ENCODE results near the gene DLGAP4.
A peak's percentile ranks its signal among the peaks of the same experiment; 100 is the strongest.
"Not testable (repeated sequence)": the region's sequence is repeated elsewhere in the genome, so short reads cannot be mapped to it uniquely, and the experiment has no call there.

The DLGAP4 gene

GRCh38 chr20:36359668-36360406 lies 53.7 kb downstream of the DLGAP4 start:
- DNase-seq: no peak

- no peak for DNase-seq
These were observed 54.3 kb downstream of the DLGAP4 start for GRCh38 chr20:36360429-36360828.

- no peak for DNase-seq
These were observed 55.3 kb downstream of the DLGAP4 start for GRCh38 chr20:36361406-36361805.

- no peak for DNase-seq
These were observed 56.1 kb downstream of the DLGAP4 start for GRCh38 chr20:36362261-36362660.

- DNase-seq: no peak
These were observed 57.0 kb downstream of the DLGAP4 start for GRCh38 chr20:36362978-36363713.

- DNase-seq: no peak
These were observed 58.4 kb downstream of the DLGAP4 start for GRCh38 chr20:36364506-36364905.

- DNase-seq: no peak
These were observed 60.7 kb downstream of the DLGAP4 start for GRCh38 chr20:36366623-36367369.

- no peak for DNase-seq
These were observed 61.2 kb downstream of the DLGAP4 start for GRCh38 chr20:36367370-36367745.

GRCh38 chr20:36367907-36368799 lies 62.0 kb downstream of the DLGAP4 start:
- no peak for DNase-seq

- no peak for DNase-seq
These were observed 62.7 kb downstream of the DLGAP4 start for GRCh38 chr20:36368869-36369268.

- no peak for DNase-seq
These were observed 63.6 kb downstream of the DLGAP4 start for GRCh38 chr20:36369739-36370138.

GRCh38 chr20:36370991-36371790 lies 65.1 kb downstream of the DLGAP4 start:
- no peak for DNase-seq

- DNase-seq: no peak
These were observed 66.5 kb downstream of the DLGAP4 start for GRCh38 chr20:36372666-36373065.

- no peak for DNase-seq
These were observed 67.0 kb downstream of the DLGAP4 start for GRCh38 chr20:36373089-36373488.

- DNase-seq: no peak
These were observed 68.9 kb downstream of the DLGAP4 start for GRCh38 chr20:36374995-36375394.

GRCh38 chr20:36377348-36378326 lies 71.5 kb downstream of the DLGAP4 start:
- no peak for DNase-seq

GRCh38 chr20:36378686-36379085 lies 72.5 kb downstream of the DLGAP4 start:
- DNase-seq: no peak

- DNase-seq: not testable (repeated sequence)
These were observed 73.8 kb downstream of the DLGAP4 start for GRCh38 chr20:36379914-36380313.

- peak; percentile 87 for DNase-seq
These were observed 78.0 kb downstream of the DLGAP4 start for GRCh38 chr20:36384022-36384619.

- DNase-seq: no peak
These were observed 79.4 kb downstream of the DLGAP4 start for GRCh38 chr20:36385503-36385902.

All from islet precursor cell (in vitro differentiated cells).